ENCODE results near the gene N4BP2L2.
"Not testable (repeated sequence)": the region's sequence is repeated elsewhere in the genome, so short reads cannot be mapped to it uniquely, and the experiment has no call there.

DNA sequence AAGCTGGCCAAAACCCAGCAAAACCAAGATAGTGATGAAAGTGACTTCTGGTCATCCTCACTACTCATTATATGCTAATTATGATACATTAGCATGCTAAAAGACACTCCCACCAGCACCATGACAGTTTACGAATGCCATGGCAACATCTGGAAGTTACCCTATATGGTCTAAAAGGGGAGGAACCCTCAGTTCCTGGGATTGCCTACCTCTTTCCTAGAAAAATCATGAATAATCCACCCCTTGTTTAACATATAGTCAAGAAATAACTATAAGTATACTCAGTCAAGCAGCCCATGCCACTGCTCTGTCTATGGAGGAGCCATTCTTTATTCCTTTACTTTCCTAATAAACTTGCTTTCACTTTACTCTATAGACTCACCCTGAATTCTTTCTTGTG lies 22.2 kb upstream of the N4BP2L2 start:
- TF ChIP-seq FOS (IDR thresholded peaks at IDR 0.05; ENCODE audit: low read depth, low read length); RFX5 (IDR thresholded peaks at IDR 0.05; ENCODE audit: low read depth, low read length); RAD21 (IDR thresholded peaks at IDR 0.05; ENCODE audit: low read length); POLR2A (IDR thresholded peaks at IDR 0.05; ENCODE audit: low read depth, low read length); MAZ (IDR thresholded peaks at IDR 0.05; ENCODE audit: borderline replicate concordance, low read depth, low read length); CEBPB (IDR thresholded peaks at IDR 0.05; ENCODE audit: low read depth, low read length); SMC3 (IDR thresholded peaks at IDR 0.05; ENCODE audit: low read depth, low read length); MXI1 (IDR thresholded peaks at IDR 0.05; ENCODE audit: borderline replicate concordance, low read depth, low read length); CHD1 (IDR thresholded peaks at IDR 0.05; ENCODE audit: low read depth, low read length): not testable (repeated sequence)
- TF ChIP-seq, protein P1, sequence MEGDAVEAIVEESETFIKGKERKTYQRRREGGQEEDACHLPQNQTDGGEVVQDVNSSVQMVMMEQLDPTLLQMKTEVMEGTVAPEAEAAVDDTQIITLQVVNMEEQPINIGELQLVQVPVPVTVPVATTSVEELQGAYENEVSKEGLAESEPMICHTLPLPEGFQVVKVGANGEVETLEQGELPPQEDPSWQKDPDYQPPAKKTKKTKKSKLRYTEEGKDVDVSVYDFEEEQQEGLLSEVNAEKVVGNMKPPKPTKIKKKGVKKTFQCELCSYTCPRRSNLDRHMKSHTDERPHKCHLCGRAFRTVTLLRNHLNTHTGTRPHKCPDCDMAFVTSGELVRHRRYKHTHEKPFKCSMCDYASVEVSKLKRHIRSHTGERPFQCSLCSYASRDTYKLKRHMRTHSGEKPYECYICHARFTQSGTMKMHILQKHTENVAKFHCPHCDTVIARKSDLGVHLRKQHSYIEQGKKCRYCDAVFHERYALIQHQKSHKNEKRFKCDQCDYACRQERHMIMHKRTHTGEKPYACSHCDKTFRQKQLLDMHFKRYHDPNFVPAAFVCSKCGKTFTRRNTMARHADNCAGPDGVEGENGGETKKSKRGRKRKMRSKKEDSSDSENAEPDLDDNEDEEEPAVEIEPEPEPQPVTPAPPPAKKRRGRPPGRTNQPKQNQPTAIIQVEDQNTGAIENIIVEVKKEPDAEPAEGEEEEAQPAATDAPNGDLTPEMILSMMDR (conservative IDR thresholded peaks at IDR 0.05; ENCODE audit: low read depth, low read length): not testable (repeated sequence)
- TF ChIP-seq, protein P2, sequence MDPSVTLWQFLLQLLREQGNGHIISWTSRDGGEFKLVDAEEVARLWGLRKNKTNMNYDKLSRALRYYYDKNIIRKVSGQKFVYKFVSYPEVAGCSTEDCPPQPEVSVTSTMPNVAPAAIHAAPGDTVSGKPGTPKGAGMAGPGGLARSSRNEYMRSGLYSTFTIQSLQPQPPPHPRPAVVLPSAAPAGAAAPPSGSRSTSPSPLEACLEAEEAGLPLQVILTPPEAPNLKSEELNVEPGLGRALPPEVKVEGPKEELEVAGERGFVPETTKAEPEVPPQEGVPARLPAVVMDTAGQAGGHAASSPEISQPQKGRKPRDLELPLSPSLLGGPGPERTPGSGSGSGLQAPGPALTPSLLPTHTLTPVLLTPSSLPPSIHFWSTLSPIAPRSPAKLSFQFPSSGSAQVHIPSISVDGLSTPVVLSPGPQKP (IDR thresholded peaks at IDR 0.05; ENCODE audit: borderline replicate concordance, low read depth, low read length): not testable (repeated sequence)
- TF ChIP-seq, protein P3, sequence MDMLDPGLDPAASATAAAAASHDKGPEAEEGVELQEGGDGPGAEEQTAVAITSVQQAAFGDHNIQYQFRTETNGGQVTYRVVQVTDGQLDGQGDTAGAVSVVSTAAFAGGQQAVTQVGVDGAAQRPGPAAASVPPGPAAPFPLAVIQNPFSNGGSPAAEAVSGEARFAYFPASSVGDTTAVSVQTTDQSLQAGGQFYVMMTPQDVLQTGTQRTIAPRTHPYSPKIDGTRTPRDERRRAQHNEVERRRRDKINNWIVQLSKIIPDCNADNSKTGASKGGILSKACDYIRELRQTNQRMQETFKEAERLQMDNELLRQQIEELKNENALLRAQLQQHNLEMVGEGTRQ (IDR thresholded peaks at IDR 0.05; ENCODE audit: low read depth, low read length): not testable (repeated sequence)

All from IMR-90 (cell line).